HAP-1 (cell line): Measurements from ENCODE around the gene TIMM44.

ENCODE experiments used
- DNase-seq, 2 experiments: peaks; one replicate each; pipeline ENCODE4 v3.0.0-alpha.2; 2016 to 2020; ENCODE audit warnings: low spot score in 2 of 2
- H3K27me3 ChIP-seq: fragments of 250-450 bp; sonication (Bioruptor Pico); 2 replicates; pipeline ENCODE4 v1.5.1; 2020; ENCODE audit warnings: low read depth, mild to moderate bottlenecking, moderate library complexity
- H3K36me3 ChIP-seq: fragments of 250-450 bp; sonication (Bioruptor Pico); replicated peaks from 2 replicates; pipeline ENCODE4 v1.5.1; 2020; ENCODE audit warnings: mild to moderate bottlenecking
- H3K4me1 ChIP-seq: fragments of 250-450 bp; sonication (Bioruptor Pico); 2 replicates; pipeline ENCODE4 v1.5.1; 2020; ENCODE audit warnings: mild to moderate bottlenecking
- H3K4me3 ChIP-seq: fragments of 250-450 bp; sonication (Bioruptor Pico); 2 replicates; pipeline ENCODE4 v1.5.1; 2020; ENCODE audit warnings: mild to moderate bottlenecking, moderate library complexity
- H3K9me3 ChIP-seq: fragments of 250-450 bp; sonication (Bioruptor Pico); 2 replicates; pipeline ENCODE4 v1.5.1; 2020; ENCODE audit warnings: mild to moderate bottlenecking, moderate library complexity
- in situ Hi-C: fragments of 300-500 bp; cut with MboI; formaldehyde crosslinking; loops from 3 replicates; pipeline ENCODE4 v1.14.3; 2020; ENCODE audit warnings: low sequenced_read_pairs, inconsistent platforms, mixed read lengths

TIMM44 gene

DNA sequence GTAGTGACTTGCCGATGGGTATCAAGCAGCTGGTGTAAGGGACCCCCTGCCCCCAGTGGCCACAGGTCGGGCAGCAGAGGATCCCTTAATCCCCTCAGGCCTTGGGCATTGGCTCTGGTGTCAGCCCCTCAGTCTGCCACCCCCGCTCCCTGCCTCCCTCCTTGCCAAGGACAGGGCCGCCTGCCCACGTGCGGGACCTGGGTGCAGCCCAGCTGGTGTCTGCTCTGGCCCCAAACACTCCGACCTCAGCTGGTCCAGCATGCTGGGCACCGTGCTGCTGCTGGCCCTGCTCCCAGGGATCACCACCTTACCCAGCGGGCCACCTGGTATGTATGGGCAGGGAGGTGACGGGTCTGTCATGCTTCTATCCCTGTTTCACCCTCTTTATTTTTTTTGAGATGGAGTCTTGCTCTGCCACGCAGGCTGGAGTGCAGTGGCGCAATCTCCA lies 28.8 kb downstream of the TIMM44 start, which contains the start of gene TGFBR3L:
Gene TGFBR3L (plus strand): TSS at position 233 of the 448 bp plus-strand sequence.
- in situ Hi-C loops: no loop called here
- no peaks in the 10 kb centered on the region for H3K9me3 ChIP-seq
- H3K36me3 ChIP-seq: peaks cover 18% of the 10 kb centered on the region
- peaks cover 25% of the 10 kb centered on the region for H3K27me3 ChIP-seq
- no peak within 1 kb of the TSS for H3K4me3 ChIP-seq
- DNase-seq: no peak
- H3K4me1 ChIP-seq: peaks cover 20% of the 10 kb centered on the region

DNA sequence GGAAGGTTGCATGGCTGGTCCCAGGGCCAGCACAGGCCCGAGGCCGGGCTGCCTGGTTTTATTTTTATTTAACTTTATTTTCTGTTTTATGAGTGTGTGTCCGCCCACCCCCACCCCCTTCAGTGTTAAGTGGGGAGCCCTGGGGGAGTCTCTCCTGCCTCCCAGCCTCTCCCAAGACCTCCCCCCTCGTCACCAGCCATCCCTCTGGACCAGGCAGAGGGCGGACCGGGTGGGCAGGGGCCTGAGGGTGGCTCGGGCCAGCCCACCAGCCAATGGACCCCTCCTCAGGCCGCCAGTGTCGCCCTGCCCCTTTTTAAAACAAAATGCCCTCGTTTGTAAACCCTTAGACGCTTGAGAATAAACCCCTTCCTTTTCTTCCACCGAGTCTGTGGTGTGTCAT lies 29.4 kb downstream of the TIMM44 start:
- in situ Hi-C loops: no loop called here
- Histone ChIP-seq H3K4me1 (peaks cover 15% of the 10 kb centered on the region), H3K27me3 (peaks cover 25% of the 10 kb centered on the region), H3K9me3 (no peaks in the 10 kb centered on the region), H3K36me3 (peaks cover 18% of the 10 kb centered on the region), H3K4me3 (no peak overlapping the region)
- DNase-seq: no peak

DNA sequence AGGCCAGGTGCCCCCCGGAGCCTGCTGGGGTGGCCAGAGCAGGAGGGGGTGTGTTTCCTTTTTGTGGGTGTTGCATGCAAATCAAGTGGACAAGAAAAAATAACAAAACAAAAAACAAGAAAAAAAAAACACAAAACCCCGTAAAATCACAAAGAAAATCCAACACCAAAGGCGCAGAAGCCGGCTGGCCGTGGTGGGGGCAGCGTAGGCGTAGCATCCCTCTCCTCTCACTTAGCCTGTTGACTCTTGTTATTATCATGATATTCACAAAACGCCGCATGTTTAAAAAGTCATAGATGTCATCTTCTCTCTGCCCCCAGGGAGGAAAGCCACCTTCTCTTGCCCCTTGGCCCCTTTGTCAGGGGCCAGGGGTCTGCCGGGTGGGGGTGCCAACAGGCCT lies 29.8 kb downstream of the TIMM44 start:
- Histone ChIP-seq H3K4me1 (peaks cover 13% of the 10 kb centered on the region), H3K4me3 (no peak overlapping the region), H3K36me3 (peaks cover 18% of the 10 kb centered on the region), H3K9me3 (no peaks in the 10 kb centered on the region), H3K27me3 (peaks cover 25% of the 10 kb centered on the region)
- in situ Hi-C loops: no loop called here
- DNase-seq: no peak

DNA sequence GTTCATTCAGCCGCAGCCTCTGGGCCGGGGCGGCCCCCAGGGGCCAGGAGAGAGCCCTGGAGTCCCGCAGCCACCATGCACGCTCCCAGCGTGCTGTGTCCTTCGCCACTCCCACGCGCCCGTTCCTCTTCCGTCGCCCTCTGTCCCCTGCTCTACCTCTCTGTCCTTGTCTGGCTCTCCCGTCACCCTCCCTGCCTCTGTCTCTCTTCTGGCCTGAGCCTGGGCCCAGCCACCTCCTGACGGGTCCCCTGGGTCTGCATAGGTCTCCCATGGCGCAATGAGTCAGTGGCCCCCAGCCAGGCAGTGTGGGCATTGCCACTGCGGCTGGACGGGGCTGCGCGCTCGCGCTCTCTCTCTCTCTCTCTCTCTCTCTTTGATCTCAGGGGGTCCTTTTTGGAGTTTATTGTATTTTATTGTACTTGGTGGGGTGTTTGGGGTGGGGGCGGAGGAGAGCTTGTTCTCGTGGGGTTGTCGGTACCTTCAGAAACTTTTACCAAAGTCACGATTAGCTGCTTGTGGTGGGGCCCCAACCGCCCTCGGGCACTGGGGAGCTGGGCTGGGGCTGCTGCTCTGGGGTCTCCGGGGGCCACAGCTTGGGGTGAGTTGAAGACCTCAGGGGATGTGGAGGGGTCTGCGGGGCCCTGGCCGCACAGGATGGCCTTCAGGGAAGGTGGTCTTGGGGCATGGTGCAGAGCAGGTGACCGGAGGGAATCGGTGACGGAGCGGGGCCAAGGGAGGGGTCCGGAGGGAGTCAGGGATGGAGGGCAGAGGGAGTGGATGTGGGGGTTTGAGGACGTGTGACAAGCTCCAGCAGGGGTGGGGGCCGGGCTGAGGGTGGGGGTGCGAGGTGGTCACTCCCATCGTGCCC lies 30.5 kb downstream of the TIMM44 start:
- peaks cover 18% of the 10 kb centered on the region for H3K36me3 ChIP-seq
- peaks cover 24% of the 10 kb centered on the region for H3K27me3 ChIP-seq
- peaks cover 6% of the 10 kb centered on the region for H3K4me1 ChIP-seq
- in situ Hi-C loops: no loop called here
- H3K9me3 ChIP-seq: no peaks in the 10 kb centered on the region
- no peak overlapping the region for H3K4me3 ChIP-seq
- no peak for DNase-seq

DNA sequence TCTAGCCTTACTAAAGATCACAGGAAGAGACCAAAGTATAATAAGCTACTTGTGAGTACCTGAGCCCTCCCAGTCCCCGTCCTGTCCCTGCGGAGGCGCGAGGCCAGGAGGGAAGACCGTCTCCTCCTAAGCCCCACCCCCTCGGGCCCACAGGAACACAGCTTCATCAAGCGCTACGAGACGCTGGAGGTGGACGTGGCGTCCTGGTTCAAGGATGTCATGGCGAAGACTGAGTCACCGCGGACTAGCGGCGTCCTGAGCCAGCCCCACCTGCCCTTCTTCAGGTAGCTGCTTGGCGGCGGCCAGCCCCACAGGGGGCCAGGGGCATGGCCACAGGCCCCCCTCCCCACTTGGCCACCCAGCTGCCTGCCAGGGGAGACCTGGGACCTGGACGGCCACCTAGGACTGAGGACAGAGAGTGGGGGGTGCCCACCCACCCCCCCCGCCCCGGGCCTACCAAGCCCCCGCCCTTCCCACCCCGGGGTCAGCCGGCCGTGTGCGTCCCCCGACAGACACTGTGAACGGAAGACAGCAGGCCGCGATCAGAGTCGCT lies 31.2 kb downstream of the TIMM44 start:
- Histone ChIP-seq H3K4me1 (no peaks in the 10 kb centered on the region; the same call in 1 of the 2 replicates), H3K9me3 (no peaks in the 10 kb centered on the region), H3K4me3 (no peak overlapping the region), H3K36me3 (peaks cover 18% of the 10 kb centered on the region), H3K27me3 (peaks cover 17% of the 10 kb centered on the region)
- in situ Hi-C loops: no loop called here
- DNase-seq: no peak

DNA sequence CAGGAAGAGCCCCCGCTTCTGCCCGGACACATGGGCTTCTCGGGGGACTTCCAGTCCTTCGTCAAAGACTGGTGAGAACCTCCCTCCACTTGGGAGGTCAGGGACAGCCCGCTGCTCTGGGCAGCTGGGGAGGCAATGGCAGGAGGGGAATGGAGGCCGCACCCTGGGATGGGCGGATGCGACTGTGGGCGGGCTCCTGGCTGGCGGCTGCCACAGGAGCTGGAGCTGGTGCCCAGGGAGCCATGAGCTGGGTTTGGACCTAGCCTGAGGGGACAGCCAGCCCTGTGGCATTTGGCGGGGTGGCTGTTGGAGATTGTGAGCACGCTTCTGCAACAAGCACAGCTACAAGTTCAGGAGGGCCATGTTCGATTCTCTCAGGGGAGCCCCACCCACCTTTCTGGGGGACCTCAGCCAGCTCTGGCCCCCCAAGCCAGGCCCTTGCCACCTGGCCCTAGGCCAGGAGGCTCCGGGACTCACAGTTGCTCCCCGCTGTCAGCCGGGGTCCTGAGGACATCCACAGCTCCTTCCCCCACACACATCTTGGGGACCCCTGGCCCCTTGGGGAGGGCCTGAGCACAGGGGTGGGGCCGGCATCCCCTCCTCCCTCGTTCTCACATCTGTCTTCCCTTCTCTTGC lies 31.8 kb downstream of the TIMM44 start:
- no peaks in the 10 kb centered on the region for H3K9me3 ChIP-seq
- peaks cover 18% of the 10 kb centered on the region for H3K36me3 ChIP-seq
- in situ Hi-C loops: no loop called here
- no peaks in the 10 kb centered on the region for H3K4me1 ChIP-seq
- H3K27me3 ChIP-seq: peaks cover 13% of the 10 kb centered on the region
- DNase-seq: no peak
- H3K4me3 ChIP-seq: no peak overlapping the region

DNA sequence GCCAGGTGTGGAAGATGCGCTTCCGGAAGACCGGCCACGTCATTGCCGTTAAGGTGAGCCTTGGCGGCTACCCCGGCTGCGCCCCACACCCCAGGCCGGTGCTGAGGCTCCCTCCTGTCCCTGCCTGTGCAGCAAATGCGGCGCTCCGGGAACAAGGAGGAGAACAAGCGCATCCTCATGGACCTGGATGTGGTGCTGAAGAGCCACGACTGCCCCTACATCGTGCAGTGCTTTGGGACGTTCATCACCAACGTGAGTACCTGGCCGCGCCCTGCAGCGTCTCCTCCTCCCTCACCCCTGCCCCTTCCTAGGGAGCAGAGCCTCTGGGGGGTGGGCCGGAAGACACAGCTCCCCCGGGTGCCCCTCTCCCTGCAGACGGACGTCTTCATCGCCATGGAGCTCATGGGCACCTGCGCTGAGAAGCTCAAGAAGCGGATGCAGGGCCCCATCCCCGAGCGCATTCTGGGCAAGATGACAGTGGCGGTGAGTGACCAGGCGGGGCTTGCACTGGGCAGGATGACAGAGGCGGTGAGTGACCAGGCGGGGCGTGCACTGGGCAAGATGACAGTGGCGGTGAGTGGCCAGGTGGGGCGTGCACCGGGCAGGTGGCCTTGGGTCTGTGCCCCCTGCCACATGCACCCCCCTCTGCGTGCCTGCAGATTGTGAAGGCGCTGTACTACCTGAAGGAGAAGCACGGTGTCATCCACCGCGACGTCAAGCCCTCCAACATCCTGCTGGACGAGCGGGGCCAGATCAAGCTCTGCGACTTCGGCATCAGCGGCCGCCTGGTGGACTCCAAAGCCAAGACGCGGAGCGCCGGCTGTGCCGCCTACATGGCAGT lies 32.9 kb downstream of the TIMM44 start:
- in situ Hi-C loops: no loop called here
- no peaks in the 10 kb centered on the region for H3K9me3 ChIP-seq
- no peaks in the 10 kb centered on the region for H3K4me1 ChIP-seq
- H3K27me3 ChIP-seq: peaks cover 3% of the 10 kb centered on the region
- H3K4me3 ChIP-seq: no peak overlapping the region
- no peak for DNase-seq
- H3K36me3 ChIP-seq: peaks cover 21% of the 10 kb centered on the region

DNA sequence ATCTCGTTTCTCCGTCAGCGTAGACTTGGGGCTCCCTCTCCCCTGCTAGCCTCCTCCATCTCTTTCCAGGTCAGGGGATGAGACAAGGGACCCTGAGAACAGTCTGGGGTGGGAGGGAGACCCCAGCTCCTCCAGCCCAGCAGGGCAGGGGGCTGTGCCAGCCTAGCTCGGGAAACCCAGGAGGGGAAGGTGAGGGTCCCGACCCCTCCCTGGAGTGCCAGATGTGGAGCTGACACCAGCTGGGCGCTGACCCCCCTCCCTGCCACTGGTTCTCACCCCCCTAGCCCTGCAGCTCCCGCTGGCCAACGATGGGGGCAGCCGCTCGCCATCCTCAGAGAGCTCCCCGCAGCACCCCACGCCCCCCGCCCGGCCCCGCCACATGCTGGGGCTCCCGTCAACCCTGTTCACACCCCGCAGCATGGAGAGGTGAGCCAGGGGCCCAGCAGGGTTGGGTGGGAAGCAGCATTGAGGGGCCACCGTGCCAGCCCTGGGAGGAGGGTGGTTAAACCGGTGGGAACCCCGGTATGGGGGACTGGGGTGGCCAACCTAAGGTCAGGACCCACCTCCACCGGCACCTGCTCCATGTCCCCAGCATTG lies 33.9 kb downstream of the TIMM44 start:
- Histone ChIP-seq H3K36me3 (peaks cover 21% of the 10 kb centered on the region), H3K4me3 (no peak overlapping the region), H3K9me3 (no peaks in the 10 kb centered on the region), H3K27me3 (no peaks in the 10 kb centered on the region), H3K4me1 (peaks cover 7% of the 10 kb centered on the region)
- in situ Hi-C loops: no loop called here
- no peak for DNase-seq

DNA sequence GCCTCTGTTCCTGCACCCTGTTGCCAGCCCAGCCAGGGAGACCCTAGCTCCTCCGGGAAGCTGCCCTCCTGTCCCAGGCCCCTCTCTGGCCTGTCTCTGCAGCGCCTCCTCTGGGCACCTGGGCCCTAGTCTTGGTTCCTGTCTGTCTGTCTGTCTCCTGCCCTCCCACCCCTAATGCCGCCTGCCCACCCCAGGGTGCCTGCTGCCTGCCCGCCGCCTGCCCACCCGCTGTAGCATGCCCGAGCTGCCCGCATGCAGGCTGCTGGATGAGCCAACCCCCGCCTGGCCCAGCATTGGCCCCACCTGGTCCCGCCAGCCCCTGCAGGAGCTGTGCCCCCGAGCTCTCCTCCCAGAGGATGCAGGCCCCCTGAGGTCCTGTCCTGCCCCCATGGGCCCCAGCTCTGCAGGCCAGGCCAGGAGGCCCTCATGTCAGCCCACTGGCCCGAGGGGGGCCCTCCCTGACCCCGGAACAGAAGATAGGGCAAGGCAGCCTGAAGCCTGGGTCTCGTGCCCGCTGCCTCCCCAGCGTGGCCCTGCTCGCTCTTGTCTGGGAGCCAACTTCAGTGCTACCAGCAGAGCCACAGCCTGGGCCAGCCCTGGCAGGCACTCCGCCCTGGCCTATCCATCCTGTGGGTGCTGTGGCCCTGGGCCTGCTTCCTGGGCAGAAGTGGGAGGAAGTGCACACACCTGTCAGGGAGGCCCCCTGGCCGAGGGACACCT lies 34.6 kb downstream of the TIMM44 start:
- Histone ChIP-seq H3K4me1 (peaks cover 8% of the 10 kb centered on the region), H3K4me3 (no peak overlapping the region), H3K9me3 (no peaks in the 10 kb centered on the region), H3K36me3 (peaks cover 21% of the 10 kb centered on the region), H3K27me3 (no peaks in the 10 kb centered on the region)
- no peak for DNase-seq
- in situ Hi-C loops: no loop called here

DNA sequence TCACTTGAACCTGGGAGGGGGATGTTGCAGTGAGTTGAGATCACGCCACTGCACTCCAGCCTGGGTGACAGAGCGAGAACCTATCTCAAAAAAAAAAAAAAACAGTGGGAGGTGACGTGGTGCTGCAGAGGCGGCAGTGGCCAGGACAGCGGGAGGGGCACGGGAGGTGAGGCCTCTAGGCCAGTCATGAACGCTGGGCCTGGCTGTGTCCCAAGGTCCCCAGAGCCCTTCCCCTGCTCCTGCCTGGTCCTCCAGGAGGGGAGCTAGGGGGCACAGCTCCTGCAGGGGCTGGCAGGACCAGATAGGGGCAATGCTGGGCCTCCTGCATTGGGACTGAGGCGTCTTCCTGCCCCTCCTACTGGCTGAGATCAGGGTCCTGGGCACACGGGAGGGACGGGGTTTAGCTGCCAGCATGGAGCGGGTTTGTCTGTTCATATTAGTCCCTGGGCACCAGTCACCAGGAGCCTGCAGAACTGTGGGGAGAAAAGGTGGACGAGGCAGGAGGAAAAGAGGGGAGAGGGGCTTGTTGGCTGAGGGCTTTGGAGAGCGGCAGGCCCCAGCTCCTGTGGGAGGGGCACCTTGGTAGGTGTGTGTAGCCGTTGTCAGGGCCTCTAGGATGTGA lies 35.3 kb downstream of the TIMM44 start:
- peaks cover 21% of the 10 kb centered on the region for H3K36me3 ChIP-seq
- DNase-seq: no peak
- in situ Hi-C loops: no loop called here
- no peak overlapping the region for H3K4me3 ChIP-seq
- no peaks in the 10 kb centered on the region for H3K9me3 ChIP-seq
- peaks cover 8% of the 10 kb centered on the region for H3K4me1 ChIP-seq
- H3K27me3 ChIP-seq: no peaks in the 10 kb centered on the region

DNA sequence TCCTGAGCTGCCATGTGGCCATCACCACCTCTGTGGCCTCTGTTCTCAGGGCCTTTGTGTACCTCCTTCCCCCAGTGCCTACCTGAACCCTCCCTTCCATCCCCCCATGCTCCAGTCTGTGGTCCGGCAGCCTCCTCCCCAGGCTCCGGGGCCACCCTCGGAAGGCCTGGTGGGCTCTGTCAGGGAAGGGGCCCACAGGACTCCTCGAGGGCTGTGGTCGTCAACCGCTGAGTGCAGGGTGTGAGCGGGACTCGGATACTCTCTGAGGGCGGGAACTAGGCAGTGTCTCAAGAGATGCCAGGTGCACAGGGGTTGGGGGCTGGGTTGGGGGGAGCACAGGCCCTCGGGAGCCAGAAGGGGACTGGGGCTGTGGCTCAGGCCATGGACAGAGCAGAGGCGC lies 35.9 kb downstream of the TIMM44 start:
- H3K4me3 ChIP-seq: no peak overlapping the region
- no peak for DNase-seq
- peaks cover 13% of the 10 kb centered on the region for H3K4me1 ChIP-seq
- no peaks in the 10 kb centered on the region for H3K27me3 ChIP-seq
- no peaks in the 10 kb centered on the region for H3K9me3 ChIP-seq
- in situ Hi-C loops: no loop called here
- H3K36me3 ChIP-seq: peaks cover 18% of the 10 kb centered on the region

DNA sequence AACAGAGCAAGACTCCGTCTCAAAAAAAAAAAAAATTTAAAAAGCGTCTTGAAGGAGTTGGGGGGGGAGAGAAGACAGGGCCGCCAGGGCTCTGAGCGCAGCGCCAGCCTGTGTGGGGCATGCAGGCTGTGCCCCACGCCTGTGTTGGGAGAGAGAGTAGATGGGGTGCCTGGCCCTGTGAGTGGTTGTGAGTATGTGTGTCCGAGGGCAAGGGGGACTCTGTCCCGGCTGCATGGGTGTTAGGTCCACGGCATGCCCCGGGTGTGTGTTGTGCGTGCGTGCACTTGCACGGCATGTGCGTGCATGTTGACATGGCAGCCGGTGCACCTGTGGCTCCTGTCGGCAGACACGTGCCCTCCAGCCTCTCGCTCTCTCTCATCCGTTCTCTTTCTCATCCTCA lies 36.3 kb downstream of the TIMM44 start:
- H3K4me1 ChIP-seq: peaks cover 15% of the 10 kb centered on the region
- no peaks in the 10 kb centered on the region for H3K27me3 ChIP-seq
- in situ Hi-C loops: no loop called here
- no peak for DNase-seq
- H3K4me3 ChIP-seq: no peak overlapping the region
- H3K9me3 ChIP-seq: no peaks in the 10 kb centered on the region
- H3K36me3 ChIP-seq: peaks cover 17% of the 10 kb centered on the region
